HCT116 (cell line): Measurements from ENCODE around the gene CDH4. TPM values are rescaled to one million over a fixed set of nuclear protein-coding genes. Genes with fewer than 3 reads are reported as not detected.

Experiments used
- ATAC-seq: fragments of 200-7000 bp; cut with Tn5 transposase; 2 replicates; pipeline ENCODE4 v1.9.1; 2020; ENCODE audit warnings: mild to moderate bottlenecking, moderate library complexity
- BruUV-seq: library from RNA; stranded (reverse); fragments of 400-500 nt; replicated peaks from 2 replicates; lab custom pipeline; 2021; lab: Mats Ljungman, UMichigan
- CTCF ChIA-PET: fragments of 300-600 bp; sonication (Branson Sonifier 250); formaldehyde crosslinking; loops from one replicate; lab custom pipeline; 2021; ENCODE audit warnings: antibody characterized with exemption; lab: Charles Lee
- POLR2A ChIA-PET: fragments of 300-600, 350-600 bp; sonication (Branson Sonifier 250); formaldehyde crosslinking; loops from one replicate; lab custom pipeline; 2021; ENCODE audit warnings: antibody characterized with exemption; lab: Charles Lee
- RAD21 ChIA-PET, 2 experiments: fragments of 300-600 bp; sonication (Branson Sonifier 250); formaldehyde crosslinking; loops; one replicate each; lab custom pipeline; 2023; ENCODE audit warnings: low total read pairs in 2 of 2; ENCODE audit not compliant: uncharacterized antibody in 2 of 2, unreplicated experiment in 2 of 2, low non-redundant PET in 1 of 2; lab: Charles Lee
- DNase-seq: peaks from one replicate; pipeline ENCODE4 v3.0.0-alpha.2; 2010; ENCODE audit warnings: low read depth, low spot score
- H2AFZ ChIP-seq: fragments of 200-600 bp; shearing (Covaris generic), sonication (generic); 2 replicates; pipeline ENCODE4 v1.6.1; 2017; ENCODE audit warnings: low read depth, mixed run types, mixed read lengths, antibody characterized with exemption, low read length; ENCODE audit not compliant: poor library complexity, severe bottlenecking
- H3K27ac ChIP-seq: 2 replicates; pipeline ENCODE4 v1.5.1; 2012; ENCODE audit warnings: low read depth, low read length
- H3K27me3 ChIP-seq: fragments of 200-600 bp; sonication (generic); 2 replicates; pipeline ENCODE4 v1.6.1; 2016; ENCODE audit warnings: mixed run types, low read length, mixed read lengths; ENCODE audit not compliant: insufficient read depth
- H3K36me3 ChIP-seq, 2 experiments: fragments of 200-500 bp in 1 of 2; fragments of 200-600 bp in 1 of 2; sonication (Bioruptor generic) in 1 of 2; sonication (generic) in 1 of 2; 2 replicates each; pipeline versions ENCODE4 v1.5.1 to v1.6.1; 2014 to 2016; ENCODE audit warnings: low read length in 2 of 2, inconsistent platforms in 1 of 2, mixed read lengths in 1 of 2, mixed run types in 1 of 2; ENCODE audit not compliant: insufficient read depth in 2 of 2, control insufficient read depth in 1 of 2
- H3K4me1 ChIP-seq, 2 experiments: fragments of 200-600 bp in 1 of 2; sonication (generic) in 1 of 2; 2 replicates each; pipeline versions ENCODE4 v1.5.1 to v1.6.1; 2012 to 2017; ENCODE audit warnings: low read length in 2 of 2, inconsistent platforms in 1 of 2, mild to moderate bottlenecking in 1 of 2, mixed read lengths in 1 of 2, mixed run types in 1 of 2, moderate library complexity in 1 of 2; ENCODE audit not compliant: insufficient read depth in 2 of 2, control insufficient read depth in 1 of 2
- H3K4me2 ChIP-seq: fragments of 200-600 bp; sonication (generic); 2 replicates; pipeline ENCODE4 v1.6.1; 2017; ENCODE audit warnings: mixed run types, low read length, mixed read lengths
- H3K4me3 ChIP-seq, 2 experiments: fragments of 200-600 bp in 1 of 2; sonication (generic) in 1 of 2; replicated peaks in 1 of 2; 2 replicates each; pipeline ENCODE4 v1.5.1; 2011 to 2016; ENCODE audit warnings: low read length in 2 of 2, control low read depth in 1 of 2, low read depth in 1 of 2, mild to moderate bottlenecking in 1 of 2, mixed read lengths in 1 of 2, mixed run types in 1 of 2
- H3K79me2 ChIP-seq: fragments of 200-600 bp; sonication (generic); 2 replicates; pipeline ENCODE4 v1.6.1; 2017; ENCODE audit warnings: mild to moderate bottlenecking, mixed run types, low read length, moderate library complexity, mixed read lengths; ENCODE audit not compliant: insufficient read depth
- H3K9ac ChIP-seq: fragments of 200-600 bp; sonication (generic); 2 replicates; pipeline ENCODE4 v1.6.1; 2016; ENCODE audit warnings: low read length, mixed read lengths
- H3K9me2 ChIP-seq: fragments of 200-600 bp; sonication (generic), shearing (Covaris generic); 2 replicates; pipeline ENCODE4 v1.6.1; 2017; ENCODE audit warnings: mixed run types, mild to moderate bottlenecking, moderate library complexity; ENCODE audit not compliant: insufficient read depth
- H3K9me3 ChIP-seq, 2 experiments: fragments of 200-500 bp in 1 of 2; fragments of 200-600 bp in 1 of 2; sonication (Bioruptor generic) in 1 of 2; sonication (generic) in 1 of 2; 2 replicates each; pipeline ENCODE4 v1.6.1; 2014 to 2017; ENCODE audit warnings: low read length in 2 of 2, mixed read lengths in 2 of 2, inconsistent platforms in 1 of 2, low read depth in 1 of 2, mild to moderate bottlenecking in 1 of 2, mixed run types in 1 of 2, moderate library complexity in 1 of 2; ENCODE audit not compliant: control insufficient read depth in 1 of 2, insufficient read depth in 1 of 2
- H4K20me1 ChIP-seq: fragments of 200-600 bp; sonication (generic), shearing (Covaris generic); 2 replicates; pipeline ENCODE4 v1.6.1; 2017; ENCODE audit warnings: mixed run types, mild to moderate bottlenecking, moderate library complexity; ENCODE audit not compliant: insufficient read depth
- ATF3 ChIP-seq: IDR thresholded peaks from 2 replicates; pipeline ENCODE4 v1.6.1; 2012
- CBX3 ChIP-seq: IDR thresholded peaks from 2 replicates; pipeline ENCODE4 v1.6.1; 2012; ENCODE audit warnings: low read depth
- CEBPB ChIP-seq: IDR thresholded peaks from 2 replicates; pipeline ENCODE4 v1.6.1; 2012; ENCODE audit warnings: low read depth
- CTCF ChIP-seq, 3 experiments: fragments of 200-600 bp in 1 of 3; sonication (generic) in 1 of 3; IDR thresholded peaks in 2 of 3; conservative IDR thresholded peaks in 1 of 3; 2 replicates each; pipeline ENCODE4 v1.5.1; 2012 to 2017; ENCODE audit warnings: low read depth in 2 of 3, low read length in 2 of 3, antibody characterized with exemption in 1 of 3, borderline replicate concordance in 1 of 3, control low read depth in 1 of 3, mild to moderate bottlenecking in 1 of 3, mixed read lengths in 1 of 3, mixed run types in 1 of 3, moderate library complexity in 1 of 3; ENCODE audit not compliant: insufficient read depth in 1 of 3
- EGR1 ChIP-seq: IDR thresholded peaks from 2 replicates; pipeline ENCODE4 v1.6.1; 2012; ENCODE audit warnings: low read depth
- EZH2 ChIP-seq: fragments of 200-600 bp; sonication (generic); IDR thresholded peaks from 2 replicates; pipeline ENCODE4 v1.6.1; 2017; ENCODE audit warnings: antibody characterized with exemption, mixed run types
- EZH2phosphoT487 ChIP-seq: fragments of 200-600 bp; IDR thresholded peaks from 2 replicates; pipeline ENCODE4 v1.6.1; 2018; ENCODE audit warnings: antibody characterized with exemption, borderline replicate concordance
- FOSL1 ChIP-seq: IDR thresholded peaks from 2 replicates; pipeline ENCODE4 v1.6.1; 2012; ENCODE audit warnings: low read depth
- JUND ChIP-seq: IDR thresholded peaks from 2 replicates; pipeline ENCODE4 v1.6.1; 2012
- MAX ChIP-seq: IDR thresholded peaks from 2 replicates; pipeline ENCODE4 v1.6.1; 2012
- POLR2AphosphoS5 ChIP-seq: IDR thresholded peaks from 2 replicates; pipeline ENCODE4 v1.6.1; 2011; ENCODE audit warnings: mild to moderate bottlenecking, low read depth, low read length, moderate library complexity
- REST ChIP-seq: IDR thresholded peaks from 2 replicates; pipeline ENCODE4 v1.6.1; 2012; ENCODE audit warnings: low read depth
- SIN3A ChIP-seq: IDR thresholded peaks from 2 replicates; pipeline ENCODE4 v1.6.1; 2012; ENCODE audit warnings: low read depth
- SP1 ChIP-seq: IDR thresholded peaks from 2 replicates; pipeline ENCODE4 v1.6.1; 2012; ENCODE audit warnings: low read depth
- TCF7L2 ChIP-seq: IDR thresholded peaks from 2 replicates; pipeline ENCODE4 v1.7.0; 2011; ENCODE audit warnings: borderline replicate concordance, inconsistent platforms; ENCODE audit not compliant: insufficient read depth, insufficient read length; ENCODE audit errors: extremely low read depth
- YY1 ChIP-seq: IDR thresholded peaks from 2 replicates; pipeline ENCODE4 v1.6.1; 2011; ENCODE audit warnings: low read length, low read depth, moderate library complexity, mild to moderate bottlenecking; ENCODE audit not compliant: insufficient replicate concordance; ENCODE audit errors: extremely low read depth
- ZBTB33 ChIP-seq: IDR thresholded peaks from 2 replicates; pipeline ENCODE4 v1.6.1; 2011; ENCODE audit warnings: mild to moderate bottlenecking, low read length, moderate library complexity; ENCODE audit not compliant: insufficient replicate concordance; ENCODE audit errors: extremely low read depth
- ZFX ChIP-seq: fragments of 450-650 bp; IDR thresholded peaks from 2 replicates; pipeline ENCODE4 v1.6.1; 2017
- ZNF274 ChIP-seq: fragments of 200-500 bp; sonication (Bioruptor generic); IDR thresholded peaks from 2 replicates; pipeline ENCODE4 v1.6.1; 2014; ENCODE audit warnings: mild to moderate bottlenecking, low read depth, low read length, inconsistent platforms
- intact Hi-C: fragments of 100-400 bp; cut with micrococcal nuclease; formaldehyde crosslinking; loops from 2 replicates; pipeline ENCODE4 v1.10.0; 2022
- total RNA-seq: library from RNA; stranded (reverse); gene quantifications from one replicate; pipeline ENCODE4 v1.2.1, GENCODE V29; 2021; ENCODE audit not compliant: unreplicated experiment

The CDH4 gene
- total RNA-seq, 1 experiment from 2014 or later: not detected

GRCh38 chr20:61558726-61559125, 306.7 kb downstream of the CDH4 start:
- no peak for TF ChIP-seq ZBTB33
- TF ChIP-seq FOSL1: no peak
- TF ChIP-seq SP1: no peak
- TF ChIP-seq YY1: no peak
- TF ChIP-seq EZH2: no peak
- TF ChIP-seq POLR2AphosphoS5: no peak
- TF ChIP-seq TCF7L2: no peak
- TF ChIP-seq CEBPB: no peak
- no peak for TF ChIP-seq JUND
- TF ChIP-seq MAX: no peak
- TF ChIP-seq SIN3A: no peak
- TF ChIP-seq EZH2phosphoT487: no peak
- no peak for TF ChIP-seq ZNF274
- no peak for TF ChIP-seq CTCF (IDR thresholded peaks at IDR 0.05 in 2 of 3, conservative IDR thresholded peaks at IDR 0.05 in 1 of 3; ENCODE audit: borderline replicate concordance in 1 of 3, insufficient read depth in 1 of 3, low read depth in 2 of 3, low read length in 2 of 3)
- no peak for TF ChIP-seq ATF3
- no peak for TF ChIP-seq ZFX
- TF ChIP-seq REST: no peak
- TF ChIP-seq EGR1: no peak
- TF ChIP-seq CBX3: no peak
- ATAC-seq (no peak), DNase-seq (no peak)
- intact Hi-C loops: no loop called here
- CTCF ChIA-PET: no interaction called here
- Histone ChIP-seq H3K9ac (no peak overlapping the region), H3K9me2 (no peaks in the 10 kb centered on the region), H3K36me3 (no peaks in the 10 kb centered on the region), H3K27ac (no peak overlapping the region), H4K20me1 (no peaks in the 10 kb centered on the region), H3K4me1 (no peaks in the 10 kb centered on the region), H3K4me3 (no peak overlapping the region), H3K79me2 (no peaks in the 10 kb centered on the region), H2AFZ (no peak overlapping the region), H3K9me3 (no peaks in the 10 kb centered on the region), H3K4me2 (no peak overlapping the region), H3K27me3 (no peaks in the 10 kb centered on the region)
- BruUV-seq: no TSS peak
- POLR2A ChIA-PET: no interaction called here
- RAD21 ChIA-PET: no interaction called here
